Measurements from ENCODE around the gene STXBP5. TPM values are rescaled to one million over a fixed set of nuclear protein-coding genes. Genes with fewer than 3 reads are reported as not detected.

Gene STXBP5
- total and polyA plus RNA-seq, 2 of the 13 experiments (the other 11 are each of a cell fraction or from before 2014, with no cell fraction given): 8.8 to 19.4 TPM

DNA sequence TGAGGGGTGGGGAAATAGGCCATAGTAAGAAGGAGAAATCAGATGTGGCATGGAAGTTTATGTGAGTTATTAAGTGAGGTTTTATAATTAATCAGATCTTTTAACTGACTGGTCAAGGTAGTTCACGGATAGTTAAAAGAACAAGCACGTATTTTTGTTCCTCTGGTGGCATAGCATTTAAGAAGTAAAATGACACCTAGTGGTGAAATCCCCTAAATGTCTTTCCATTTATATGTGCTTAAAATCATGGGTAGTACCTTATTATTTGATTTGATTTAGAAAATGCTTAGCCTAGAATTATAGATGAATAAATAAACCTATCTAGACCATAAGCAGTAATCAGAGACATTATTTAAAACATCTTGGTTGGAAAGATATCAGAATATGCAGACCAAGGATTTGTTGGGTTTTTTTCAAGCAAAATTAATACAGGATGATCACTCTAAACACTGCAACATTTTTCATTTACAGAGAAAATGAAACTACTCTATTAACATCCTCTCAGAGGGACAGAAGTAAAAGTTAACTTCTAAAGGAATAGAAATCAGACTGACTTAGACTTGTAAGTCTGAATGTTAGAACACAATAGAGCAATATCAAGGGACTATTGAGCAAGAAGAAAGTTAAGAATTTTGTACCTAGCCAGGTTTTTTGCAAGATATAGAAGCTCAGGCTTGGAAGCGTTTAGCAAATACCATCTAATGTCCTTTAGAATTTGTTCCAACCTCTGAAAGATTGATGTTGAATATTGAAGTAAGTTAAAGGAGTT is 81.1 kb downstream of the STXBP5 start (continued):
- no peak for TF ChIP-seq MAFG (CRISPR knock-in tag; IDR thresholded peaks at IDR 0.05)
- no peak for TF ChIP-seq CBX1 (IDR thresholded peaks at IDR 0.05; ENCODE audit: low read depth)

DNA sequence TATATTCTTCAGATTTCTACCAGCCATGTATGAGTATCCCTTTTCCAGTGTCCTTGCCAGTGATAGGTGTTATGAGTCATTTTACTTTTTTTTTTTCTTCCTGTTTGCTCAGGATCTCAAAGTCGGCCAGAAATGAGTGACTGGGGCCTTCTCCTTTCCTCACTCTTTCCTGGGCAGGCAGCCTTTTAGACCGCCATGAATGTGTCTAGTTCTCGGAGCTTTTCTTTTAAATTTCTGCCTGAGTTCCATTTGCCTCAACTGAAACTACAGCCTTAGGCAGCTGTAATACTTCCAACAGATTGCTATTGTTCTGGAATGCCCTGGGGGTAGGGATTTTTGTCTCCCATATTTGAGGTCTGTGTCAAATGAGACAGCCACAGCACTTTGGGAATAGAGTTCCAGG is 83.7 kb downstream of the STXBP5 start:
- H4K20me1 ChIP-seq (ENCODE audit: insufficient read depth, low read length): no peaks in the 10 kb centered on the region
- peaks cover 0 to 2% of the 10 kb centered on the region in 2 experiments; a peak in 1 of 5 replicates for H3K36me3 ChIP-seq (replicated peaks in 1 of 2; ENCODE audit: control insufficient read depth in 1 of 2, insufficient read depth in 2 of 2, low read length in 2 of 2)
- no TSS peak for BruUV-seq (replicated peaks)
- no peak overlapping the region for H3K4me2 ChIP-seq (ENCODE audit: low read depth, low read length)
- ChIA-PET POLR2A (no interaction called here), CTCF (ENCODE audit: low intra/inter-chr PET ratio, low total read pairs) (no interaction called here)
- H3K9me3 ChIP-seq (ENCODE audit: low read length): no peaks in the 10 kb centered on the region
- H2AFZ ChIP-seq (ENCODE audit: low read length): no peak overlapping the region
- no peaks in the 10 kb centered on the region for H3K79me2 ChIP-seq (ENCODE audit: insufficient read depth, low read length)
- in situ Hi-C loops (cut with HindIII; ENCODE audit: extremely low pct_ligation_motif_present, low pct_unique_long_range_greater_than_20kb): no loop called here
- WGBS (ENCODE audit: low lambda C conversion rate): 78% methylated on average over 3 of the region's 3 CpGs
- H3K9ac ChIP-seq (ENCODE audit: insufficient read depth, low read depth, low read length): no peak overlapping the region
- no peaks in the 10 kb centered on the region for H3K27me3 ChIP-seq (ENCODE audit: control insufficient read depth in 1 of 2, insufficient read depth in 2 of 2, low read length in 2 of 2)
- H3K27ac ChIP-seq (ENCODE audit: extremely low read length, insufficient read depth, low read length): no peak overlapping the region
- intact Hi-C loops (cut with micrococcal nuclease; ENCODE audit: unreplicated experiment): no loop called here
- no peak for DNase-seq (ENCODE audit: low spot score)
- no peak overlapping the region for H3K4me3 ChIP-seq (replicated peaks in 1 of 3; ENCODE audit: insufficient read depth in 1 of 3, low read depth in 2 of 3, low read length in 3 of 3)
- H3K4me1 ChIP-seq (ENCODE audit: insufficient read depth, low read length): no peaks in the 10 kb centered on the region
- no peak; the same call in 2 of the 3 replicates for ATAC-seq
- no peak for FAIRE-seq
- TF ChIP-seq KLF11 (CRISPR knock-in tag; IDR thresholded peaks at IDR 0.05) (no peak), STAT5B (CRISPR knock-in tag; IDR thresholded peaks at IDR 0.05) (no peak), ZNF256 (CRISPR knock-in tag; conservative IDR thresholded peaks at IDR 0.05) (no peak), ZNF335 (CRISPR knock-in tag; IDR thresholded peaks at IDR 0.05) (no peak), HES4 (CRISPR knock-in tag; IDR thresholded peaks at IDR 0.05; ENCODE audit: borderline replicate concordance) (no peak), ATF7-NPFF (CRISPR knock-in tag; IDR thresholded peaks at IDR 0.05; ENCODE audit: low read depth) (no peak), ZNF672 (CRISPR knock-in tag; IDR thresholded peaks at IDR 0.05) (no peak), NR2C2 (CRISPR knock-in tag; IDR thresholded peaks at IDR 0.05; ENCODE audit: borderline replicate concordance) (no peak), ZNF33B (CRISPR knock-in tag; IDR thresholded peaks at IDR 0.05) (no peak), NFATC3 (CRISPR knock-in tag; IDR thresholded peaks at IDR 0.05) (no peak), ZNF510 (CRISPR knock-in tag; IDR thresholded peaks at IDR 0.05; ENCODE audit: low read depth) (no peak)
- TF ChIP-seq, protein P1, sequence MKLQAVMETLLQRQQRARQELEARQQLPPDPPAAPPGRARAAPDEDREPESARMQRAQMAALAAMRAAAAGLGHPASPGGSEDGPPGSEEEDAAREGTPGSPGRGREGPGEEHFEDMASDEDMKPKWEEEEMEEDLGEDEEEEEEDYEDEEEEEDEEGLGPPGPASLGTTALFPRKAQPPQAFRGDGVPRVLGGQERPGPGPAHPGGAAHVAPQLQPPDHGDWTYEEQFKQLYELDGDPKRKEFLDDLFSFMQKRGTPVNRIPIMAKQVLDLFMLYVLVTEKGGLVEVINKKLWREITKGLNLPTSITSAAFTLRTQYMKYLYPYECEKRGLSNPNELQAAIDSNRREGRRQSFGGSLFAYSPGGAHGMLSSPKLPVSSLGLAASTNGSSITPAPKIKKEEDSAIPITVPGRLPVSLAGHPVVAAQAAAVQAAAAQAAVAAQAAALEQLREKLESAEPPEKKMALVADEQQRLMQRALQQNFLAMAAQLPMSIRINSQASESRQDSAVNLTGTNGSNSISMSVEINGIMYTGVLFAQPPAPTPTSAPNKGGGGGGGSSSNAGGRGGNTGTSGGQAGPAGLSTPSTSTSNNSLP (IDR thresholded peaks at IDR 0.05; ENCODE audit: low read depth, low read length): no peak
- TF ChIP-seq, protein P2, sequence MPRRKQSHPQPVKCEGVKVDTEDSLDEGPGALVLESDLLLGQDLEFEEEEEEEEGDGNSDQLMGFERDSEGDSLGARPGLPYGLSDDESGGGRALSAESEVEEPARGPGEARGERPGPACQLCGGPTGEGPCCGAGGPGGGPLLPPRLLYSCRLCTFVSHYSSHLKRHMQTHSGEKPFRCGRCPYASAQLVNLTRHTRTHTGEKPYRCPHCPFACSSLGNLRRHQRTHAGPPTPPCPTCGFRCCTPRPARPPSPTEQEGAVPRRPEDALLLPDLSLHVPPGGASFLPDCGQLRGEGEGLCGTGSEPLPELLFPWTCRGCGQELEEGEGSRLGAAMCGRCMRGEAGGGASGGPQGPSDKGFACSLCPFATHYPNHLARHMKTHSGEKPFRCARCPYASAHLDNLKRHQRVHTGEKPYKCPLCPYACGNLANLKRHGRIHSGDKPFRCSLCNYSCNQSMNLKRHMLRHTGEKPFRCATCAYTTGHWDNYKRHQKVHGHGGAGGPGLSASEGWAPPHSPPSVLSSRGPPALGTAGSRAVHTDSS (CRISPR knock-in tag; conservative IDR thresholded peaks at IDR 0.05): no peak
- TF ChIP-seq, protein P3, sequence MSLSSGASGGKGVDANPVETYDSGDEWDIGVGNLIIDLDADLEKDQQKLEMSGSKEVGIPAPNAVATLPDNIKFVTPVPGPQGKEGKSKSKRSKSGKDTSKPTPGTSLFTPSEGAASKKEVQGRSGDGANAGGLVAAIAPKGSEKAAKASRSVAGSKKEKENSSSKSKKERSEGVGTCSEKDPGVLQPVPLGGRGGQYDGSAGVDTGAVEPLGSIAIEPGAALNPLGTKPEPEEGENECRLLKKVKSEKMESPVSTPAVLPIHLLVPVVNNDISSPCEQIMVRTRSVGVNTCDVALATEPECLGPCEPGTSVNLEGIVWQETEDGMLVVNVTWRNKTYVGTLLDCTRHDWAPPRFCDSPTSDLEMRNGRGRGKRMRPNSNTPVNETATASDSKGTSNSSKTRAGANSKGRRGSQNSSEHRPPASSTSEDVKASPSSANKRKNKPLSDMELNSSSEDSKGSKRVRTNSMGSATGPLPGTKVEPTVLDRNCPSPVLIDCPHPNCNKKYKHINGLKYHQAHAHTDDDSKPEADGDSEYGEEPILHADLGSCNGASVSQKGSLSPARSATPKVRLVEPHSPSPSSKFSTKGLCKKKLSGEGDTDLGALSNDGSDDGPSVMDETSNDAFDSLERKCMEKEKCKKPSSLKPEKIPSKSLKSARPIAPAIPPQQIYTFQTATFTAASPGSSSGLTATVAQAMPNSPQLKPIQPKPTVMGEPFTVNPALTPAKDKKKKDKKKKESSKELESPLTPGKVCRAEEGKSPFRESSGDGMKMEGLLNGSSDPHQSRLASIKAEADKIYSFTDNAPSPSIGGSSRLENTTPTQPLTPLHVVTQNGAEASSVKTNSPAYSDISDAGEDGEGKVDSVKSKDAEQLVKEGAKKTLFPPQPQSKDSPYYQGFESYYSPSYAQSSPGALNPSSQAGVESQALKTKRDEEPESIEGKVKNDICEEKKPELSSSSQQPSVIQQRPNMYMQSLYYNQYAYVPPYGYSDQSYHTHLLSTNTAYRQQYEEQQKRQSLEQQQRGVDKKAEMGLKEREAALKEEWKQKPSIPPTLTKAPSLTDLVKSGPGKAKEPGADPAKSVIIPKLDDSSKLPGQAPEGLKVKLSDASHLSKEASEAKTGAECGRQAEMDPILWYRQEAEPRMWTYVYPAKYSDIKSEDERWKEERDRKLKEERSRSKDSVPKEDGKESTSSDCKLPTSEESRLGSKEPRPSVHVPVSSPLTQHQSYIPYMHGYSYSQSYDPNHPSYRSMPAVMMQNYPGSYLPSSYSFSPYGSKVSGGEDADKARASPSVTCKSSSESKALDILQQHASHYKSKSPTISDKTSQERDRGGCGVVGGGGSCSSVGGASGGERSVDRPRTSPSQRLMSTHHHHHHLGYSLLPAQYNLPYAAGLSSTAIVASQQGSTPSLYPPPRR (CRISPR knock-in tag; IDR thresholded peaks at IDR 0.05; ENCODE audit: borderline replicate concordance): no peak
